HEK293T (cell line): ENCODE measurements around the gene CALN1.

Source experiments
- ARNT ChIP-seq: fragments of 450-650 bp; IDR thresholded peaks from 2 replicates; pipeline ENCODE4 v1.6.1; 2017; ENCODE audit warnings: mild to moderate bottlenecking
- BHLHE40 ChIP-seq: fragments of 450-650 bp; IDR thresholded peaks from 2 replicates; pipeline ENCODE4 v1.6.1; 2016; ENCODE audit warnings: mild to moderate bottlenecking, moderate library complexity, borderline replicate concordance
- FOXA1 ChIP-seq: fragments of 450-650 bp; IDR thresholded peaks from 2 replicates; pipeline ENCODE4 v1.6.1; 2016; ENCODE audit warnings: mild to moderate bottlenecking
- FOXK2 ChIP-seq: fragments of 450-650 bp; IDR thresholded peaks from 2 replicates; pipeline ENCODE4 v1.6.1; 2016; ENCODE audit warnings: mild to moderate bottlenecking
- FOXM1 ChIP-seq: fragments of 450-650 bp; IDR thresholded peaks from 2 replicates; pipeline ENCODE4 v1.6.1; 2017; ENCODE audit warnings: mild to moderate bottlenecking, borderline replicate concordance
- HDGF ChIP-seq: fragments of 450-650 bp; IDR thresholded peaks from 2 replicates; pipeline ENCODE4 v1.6.1; 2017; ENCODE audit warnings: antibody characterized with exemption, borderline replicate concordance
- L3MBTL2 ChIP-seq: fragments of 450-650 bp; conservative IDR thresholded peaks from 2 replicates; pipeline ENCODE4 v1.6.1; 2016; ENCODE audit warnings: mild to moderate bottlenecking
- LEF1 ChIP-seq: fragments of 450-650 bp; IDR thresholded peaks from 2 replicates; pipeline ENCODE4 v1.6.1; 2017; ENCODE audit warnings: mild to moderate bottlenecking, borderline replicate concordance
- NFRKB ChIP-seq: fragments of 450-650 bp; IDR thresholded peaks from 2 replicates; pipeline ENCODE4 v1.6.1; 2016; ENCODE audit warnings: mild to moderate bottlenecking, moderate library complexity
- PKNOX1 ChIP-seq: fragments of 450-650 bp; IDR thresholded peaks from 2 replicates; pipeline ENCODE4 v1.6.1; 2016
- SP1 ChIP-seq: fragments of 450-650 bp; IDR thresholded peaks from 2 replicates; pipeline ENCODE4 v1.6.1; 2017
- SUZ12 ChIP-seq: fragments of 450-650 bp; IDR thresholded peaks from 2 replicates; pipeline ENCODE4 v1.6.1; 2016; ENCODE audit warnings: mild to moderate bottlenecking
- TARDBP ChIP-seq: fragments of 450-650 bp; IDR thresholded peaks from 2 replicates; pipeline ENCODE4 v1.6.1; 2016
- ZNF384 ChIP-seq: fragments of 450-650 bp; IDR thresholded peaks from 2 replicates; pipeline ENCODE4 v1.6.1; 2016

- no peak for TF ChIP-seq PKNOX1
- TF ChIP-seq NFRKB = no peak
- no peak for TF ChIP-seq ARNT
- no peak for TF ChIP-seq FOXK2
- TF ChIP-seq BHLHE40 = no peak
- TF ChIP-seq LEF1 = no peak
- no peak for TF ChIP-seq FOXA1
- TF ChIP-seq TARDBP = no peak
- TF ChIP-seq SP1 = no peak
- no peak for TF ChIP-seq FOXM1
- TF ChIP-seq HDGF = no peak
- TF ChIP-seq SUZ12 = no peak
- no peak for TF ChIP-seq L3MBTL2
- no peak for TF ChIP-seq ZNF384
These were observed 29.7 kb upstream of the CALN1 start for GRCh38 chr7:72441791-72442190.
